Measurements from ENCODE around the gene TIPIN. TPM values are rescaled to one million over a fixed set of nuclear protein-coding genes. Genes with fewer than 3 reads are reported as not detected.
A peak's percentile ranks its signal among the peaks of the same experiment; 100 is the strongest.
"Not testable (repeated sequence)": the region's sequence is repeated elsewhere in the genome, so short reads cannot be mapped to it uniquely, and the experiment has no call there.

The TIPIN gene
- total RNA-seq, 4 donors from 2014 or later: 0.77 to 15.0 (median 8.7) TPM

DNA sequence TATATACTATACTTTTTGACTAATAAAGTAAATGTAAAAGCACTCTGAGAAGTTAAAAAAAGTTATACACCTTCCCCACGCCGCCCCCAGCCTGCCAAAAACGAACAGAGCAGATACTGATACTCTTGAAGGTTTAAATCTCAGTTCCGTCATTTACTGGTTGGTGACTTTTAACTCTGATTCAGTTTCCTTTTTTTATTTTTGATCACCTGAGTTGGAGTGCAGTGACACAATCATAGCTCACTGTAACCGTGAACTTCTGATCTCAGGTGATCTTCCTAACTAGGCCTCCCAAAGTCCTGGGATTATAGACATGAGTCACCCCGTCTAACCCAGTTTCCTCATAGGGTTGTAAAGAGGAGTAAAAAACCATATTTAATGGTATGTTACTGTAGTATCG lies 3.3 kb upstream of the TIPIN start:
- intact Hi-C loops (cut with DNase I; ENCODE audit: low total_unique reads): no loop called here
- no peaks in the 10 kb centered on the region for H3K36me3 ChIP-seq
- no peaks in the 10 kb centered on the region for H3K9me3 ChIP-seq
- H3K4me3 ChIP-seq: no peak overlapping the region
- no peak for DNase-seq
- H3K27me3 ChIP-seq: no peaks in the 10 kb centered on the region
- H3K27ac ChIP-seq: no peak overlapping the region
- TF ChIP-seq, protein P1, sequence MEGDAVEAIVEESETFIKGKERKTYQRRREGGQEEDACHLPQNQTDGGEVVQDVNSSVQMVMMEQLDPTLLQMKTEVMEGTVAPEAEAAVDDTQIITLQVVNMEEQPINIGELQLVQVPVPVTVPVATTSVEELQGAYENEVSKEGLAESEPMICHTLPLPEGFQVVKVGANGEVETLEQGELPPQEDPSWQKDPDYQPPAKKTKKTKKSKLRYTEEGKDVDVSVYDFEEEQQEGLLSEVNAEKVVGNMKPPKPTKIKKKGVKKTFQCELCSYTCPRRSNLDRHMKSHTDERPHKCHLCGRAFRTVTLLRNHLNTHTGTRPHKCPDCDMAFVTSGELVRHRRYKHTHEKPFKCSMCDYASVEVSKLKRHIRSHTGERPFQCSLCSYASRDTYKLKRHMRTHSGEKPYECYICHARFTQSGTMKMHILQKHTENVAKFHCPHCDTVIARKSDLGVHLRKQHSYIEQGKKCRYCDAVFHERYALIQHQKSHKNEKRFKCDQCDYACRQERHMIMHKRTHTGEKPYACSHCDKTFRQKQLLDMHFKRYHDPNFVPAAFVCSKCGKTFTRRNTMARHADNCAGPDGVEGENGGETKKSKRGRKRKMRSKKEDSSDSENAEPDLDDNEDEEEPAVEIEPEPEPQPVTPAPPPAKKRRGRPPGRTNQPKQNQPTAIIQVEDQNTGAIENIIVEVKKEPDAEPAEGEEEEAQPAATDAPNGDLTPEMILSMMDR (IDR thresholded peaks at IDR 0.05): no peak
- no peak for TF ChIP-seq POLR2A (IDR thresholded peaks at IDR 0.05)
- no peaks in the 10 kb centered on the region for H3K4me1 ChIP-seq

DNA sequence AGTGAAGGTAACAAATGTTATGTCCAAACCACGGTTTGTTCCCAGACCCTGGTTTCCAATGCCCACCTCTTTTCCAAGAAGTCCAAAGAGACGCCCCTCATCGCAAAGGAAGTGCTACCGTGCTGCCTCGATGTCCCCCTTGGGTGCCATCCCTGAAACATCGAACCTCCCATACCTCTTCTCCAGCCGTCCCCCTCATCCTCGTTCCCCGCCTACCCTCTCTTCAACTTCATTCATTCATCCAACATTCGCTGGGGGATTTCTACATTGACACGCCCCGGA lies 467 bp downstream of the TIPIN start:
- intact Hi-C loops (cut with DNase I; ENCODE audit: low total_unique reads): no loop called here
- peak overlapping the region; percentile 58 to 72 for H3K4me3 ChIP-seq
- no peaks in the 10 kb centered on the region for H3K27me3 ChIP-seq
- no peak for TF ChIP-seq POLR2A (IDR thresholded peaks at IDR 0.05)
- TF ChIP-seq, protein P1 (IDR thresholded peaks at IDR 0.05): no peak
- peak overlapping the region; percentile 81 to 85 for H3K27ac ChIP-seq
- DNase-seq: no peak
- H3K4me1 ChIP-seq: no peaks in the 10 kb centered on the region
- no peaks in the 10 kb centered on the region for H3K9me3 ChIP-seq
- H3K36me3 ChIP-seq: no peaks in the 10 kb centered on the region

DNA sequence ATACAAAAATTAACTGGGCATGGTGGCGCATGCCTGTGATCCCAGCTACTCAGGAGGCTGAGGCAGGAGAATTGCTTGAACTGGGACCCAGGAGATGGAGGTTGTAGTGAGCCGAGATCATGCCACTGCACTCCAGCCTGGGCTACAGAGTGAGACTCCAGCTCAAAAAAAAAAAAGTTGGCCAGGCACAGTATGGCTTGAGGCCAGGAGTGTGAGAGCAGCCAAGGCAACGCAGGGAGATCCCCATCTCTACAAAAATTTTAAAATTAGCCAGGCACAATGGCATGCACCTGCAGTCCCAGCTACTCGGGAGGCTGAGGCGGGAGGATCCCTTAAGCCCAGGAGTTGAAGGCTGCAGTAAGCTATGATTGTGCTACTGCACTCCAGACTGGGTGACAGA lies 8.0 kb downstream of the TIPIN start:
- H3K27me3 ChIP-seq; DNase-seq; H3K36me3 ChIP-seq; H3K4me1 ChIP-seq; H3K27ac ChIP-seq; H3K9me3 ChIP-seq; intact Hi-C loops (cut with DNase I; ENCODE audit: low total_unique reads); H3K4me3 ChIP-seq: not testable (repeated sequence)

DNA sequence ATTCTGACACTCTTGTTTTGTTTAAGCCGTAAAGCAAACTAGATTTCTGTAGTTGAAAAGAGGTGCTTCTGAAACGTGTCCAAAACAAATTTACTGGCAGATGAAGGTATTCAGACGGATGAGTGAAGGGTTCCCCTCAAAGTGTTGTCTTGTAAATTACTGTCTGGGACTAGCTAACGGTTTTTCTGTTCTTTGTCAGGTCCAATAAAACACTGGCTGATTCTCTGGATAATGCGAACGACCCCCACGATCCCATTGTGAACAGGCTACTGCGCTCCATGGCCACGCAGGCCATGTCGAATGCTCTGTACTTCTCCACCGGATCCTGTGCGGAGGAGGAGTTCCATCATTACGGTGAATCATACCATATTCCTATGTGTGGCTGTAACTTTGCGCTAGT lies 27.7 kb downstream of the TIPIN start:
- Histone ChIP-seq H3K27ac (no peak overlapping the region), H3K36me3 (no peaks in the 10 kb centered on the region), H3K4me3 (no peak overlapping the region), H3K27me3 (no peaks in the 10 kb centered on the region), H3K9me3 (no peaks in the 10 kb centered on the region), H3K4me1 (no peaks in the 10 kb centered on the region)
- TF ChIP-seq, protein P1 (IDR thresholded peaks at IDR 0.05): no peak
- TF ChIP-seq POLR2A (IDR thresholded peaks at IDR 0.05): no peak
- intact Hi-C loops (cut with DNase I; ENCODE audit: low total_unique reads): no loop called here
- no peak for DNase-seq

DNA sequence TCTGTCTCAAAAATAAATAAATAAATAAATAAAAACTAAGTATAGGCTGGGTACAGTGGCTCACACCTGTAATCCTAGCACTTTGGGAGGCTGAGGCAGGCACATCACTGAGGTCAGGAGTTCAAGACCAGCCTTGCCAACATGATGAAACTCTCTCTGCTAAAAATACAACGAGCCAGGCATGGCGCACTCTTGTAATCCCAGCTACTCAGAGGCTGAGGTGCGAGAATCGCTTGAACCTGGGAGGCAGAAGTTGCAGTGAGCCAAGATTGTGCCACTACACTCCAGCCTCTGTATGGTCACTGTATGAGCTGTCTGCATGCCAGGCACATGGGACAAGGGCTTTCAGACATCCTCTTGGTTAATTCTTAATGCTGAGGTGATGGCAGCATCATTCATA lies 28.7 kb downstream of the TIPIN start:
- Histone ChIP-seq H3K27me3 (no peaks in the 10 kb centered on the region), H3K9me3 (no peaks in the 10 kb centered on the region), H3K27ac (no peak overlapping the region), H3K4me1 (no peaks in the 10 kb centered on the region), H3K4me3 (no peak overlapping the region), H3K36me3 (no peaks in the 10 kb centered on the region)
- DNase-seq: no peak
- intact Hi-C loops (cut with DNase I; ENCODE audit: low total_unique reads): no loop called here
- no peak for TF ChIP-seq POLR2A (IDR thresholded peaks at IDR 0.05)
- TF ChIP-seq, protein P1 (IDR thresholded peaks at IDR 0.05): no peak

DNA sequence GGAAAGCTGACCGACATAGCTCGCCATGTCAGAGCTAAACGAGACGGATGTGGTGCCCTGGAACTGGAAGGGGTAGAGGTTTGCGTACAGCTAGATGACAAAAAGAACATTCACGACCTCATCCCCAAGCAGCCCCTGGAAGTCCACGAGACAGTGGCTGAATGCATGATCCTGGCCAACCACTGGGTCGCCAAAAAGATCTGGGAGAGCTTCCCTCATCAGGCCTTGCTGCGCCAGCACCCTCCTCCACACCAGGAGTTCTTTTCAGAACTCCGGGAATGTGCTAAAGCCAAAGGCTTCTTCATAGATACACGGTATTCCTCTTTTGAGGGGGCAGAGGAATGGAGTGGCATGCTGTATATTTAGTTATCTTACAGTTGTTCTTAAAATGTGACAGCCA lies 30.4 kb downstream of the TIPIN start:
- Histone ChIP-seq H3K27ac (no peak overlapping the region), H3K4me3 (no peak overlapping the region), H3K36me3 (no peaks in the 10 kb centered on the region), H3K9me3 (no peaks in the 10 kb centered on the region), H3K27me3 (no peaks in the 10 kb centered on the region), H3K4me1 (no peaks in the 10 kb centered on the region)
- TF ChIP-seq, protein P1 (IDR thresholded peaks at IDR 0.05): no peak
- no peak for TF ChIP-seq POLR2A (IDR thresholded peaks at IDR 0.05)
- no peak for DNase-seq
- intact Hi-C loops (cut with DNase I; ENCODE audit: low total_unique reads): no loop called here
